HEK293 (cell line): Measurements from ENCODE around the gene TBX5.

Experiments
- CTCF ChIA-PET: fragments of 350-600 bp; formaldehyde crosslinking; extraction: SDS; loops from one replicate; lab custom pipeline; 2021; ENCODE audit warnings: antibody characterized with exemption; lab: Yijun Ruan, JAX
- POLR2A ChIA-PET: fragments of 300-600 bp; formaldehyde crosslinking; extraction: SDS; loops from one replicate; lab custom pipeline; 2020; ENCODE audit warnings: antibody characterized with exemption, inconsistent platforms; lab: Yijun Ruan, JAX
- H3K27ac ChIP-seq: fragments of 200-500 bp; sonication (Bioruptor generic); 2 replicates; pipeline ENCODE4 v1.5.1; 2014; ENCODE audit warnings: low read depth, low read length, control low read depth, inconsistent platforms; ENCODE audit errors: extremely low read depth
- H3K36me3 ChIP-seq, 2 experiments: fragments of 200-500 bp in 1 of 2; sonication (Bioruptor generic) in 1 of 2; 1 replicate in 1 of 2; 2 replicates in 1 of 2; pipeline ENCODE4 v1.5.1; 2014 to 2017; ENCODE audit warnings: inconsistent platforms in 2 of 2, low read length in 2 of 2; ENCODE audit not compliant: control insufficient read depth in 2 of 2, insufficient read depth in 1 of 2
- H3K4me1 ChIP-seq: fragments of 200-500 bp; sonication (Bioruptor generic); 2 replicates; pipeline ENCODE4 v1.5.1; 2014; ENCODE audit warnings: mild to moderate bottlenecking, low read length, inconsistent platforms; ENCODE audit not compliant: control insufficient read depth, insufficient read depth
- H3K4me3 ChIP-seq: 2 replicates; pipeline ENCODE4 v1.5.1; 2011; ENCODE audit warnings: low read depth, mild to moderate bottlenecking, control low read depth, low read length, moderate library complexity
- H3K9me3 ChIP-seq: fragments of 200-500 bp; sonication (Bioruptor generic); 2 replicates; pipeline ENCODE4 v1.5.1; 2014; ENCODE audit warnings: low read depth, low read length, inconsistent platforms; ENCODE audit not compliant: control insufficient read depth, insufficient read depth
- BCL6B ChIP-seq: fragments of 450-650 bp; formaldehyde crosslinking; IDR thresholded peaks from 2 replicates; pipeline ENCODE4 v1.5.1; 2017; ENCODE audit warnings: missing biosample characterization, missing genetic modification characterization
- CTCF ChIP-seq: fragments of 450-650 bp; formaldehyde crosslinking; IDR thresholded peaks from 2 replicates; pipeline ENCODE4 v1.5.1; 2016; ENCODE audit warnings: missing biosample characterization, missing genetic modification characterization
- EGR2 ChIP-seq: fragments of 450-650 bp; formaldehyde crosslinking; IDR thresholded peaks from 2 replicates; pipeline ENCODE4 v1.5.1; 2016; ENCODE audit warnings: low read depth, missing biosample characterization, missing genetic modification characterization
- KLF1 ChIP-seq: fragments of 450-650 bp; formaldehyde crosslinking; IDR thresholded peaks from 2 replicates; pipeline ENCODE4 v1.5.1; 2016; ENCODE audit warnings: missing biosample characterization, missing genetic modification characterization
- KLF10 ChIP-seq: fragments of 450-650 bp; IDR thresholded peaks from 2 replicates; pipeline ENCODE4 v1.5.1; 2018; ENCODE audit warnings: missing biosample characterization, mild to moderate bottlenecking, missing genetic modification characterization
- REPIN1 ChIP-seq: fragments of 450-650 bp; formaldehyde crosslinking; IDR thresholded peaks from 2 replicates; pipeline ENCODE4 v1.5.1; 2017; ENCODE audit warnings: missing biosample characterization, missing genetic modification characterization, low read depth
- SP3 ChIP-seq: fragments of 450-650 bp; formaldehyde crosslinking; IDR thresholded peaks from 2 replicates; pipeline ENCODE4 v1.5.1; 2016; ENCODE audit warnings: missing biosample characterization, missing genetic modification characterization
- ZFHX2 ChIP-seq: fragments of 450-650 bp; formaldehyde crosslinking; conservative IDR thresholded peaks from 2 replicates; pipeline ENCODE4 v1.5.1; 2016; ENCODE audit warnings: missing biosample characterization, missing genetic modification characterization
- ZFP3 ChIP-seq: fragments of 450-650 bp; formaldehyde crosslinking; IDR thresholded peaks from 2 replicates; pipeline ENCODE4 v1.5.1; 2016; ENCODE audit warnings: low read depth, missing biosample characterization, missing genetic modification characterization
- ZNF112 ChIP-seq: fragments of 450-650 bp; formaldehyde crosslinking; IDR thresholded peaks from 2 replicates; pipeline ENCODE4 v1.5.0; 2017; ENCODE audit warnings: missing biosample characterization, missing genetic modification characterization
- ZNF132 ChIP-seq: fragments of 450-650 bp; formaldehyde crosslinking; IDR thresholded peaks from 2 replicates; pipeline ENCODE4 v1.5.1; 2017; ENCODE audit warnings: missing biosample characterization, missing genetic modification characterization, borderline replicate concordance
- ZNF133 ChIP-seq: fragments of 450-650 bp; formaldehyde crosslinking; IDR thresholded peaks from 2 replicates; pipeline ENCODE4 v1.5.1; 2016; ENCODE audit warnings: missing biosample characterization, missing genetic modification characterization
- ZNF155 ChIP-seq: fragments of 450-650 bp; formaldehyde crosslinking; IDR thresholded peaks from 2 replicates; pipeline ENCODE4 v1.5.1; 2016; ENCODE audit warnings: missing biosample characterization, missing genetic modification characterization
- ZNF211 ChIP-seq: fragments of 450-650 bp; formaldehyde crosslinking; IDR thresholded peaks from 2 replicates; pipeline ENCODE4 v1.5.1; 2016; ENCODE audit warnings: low read depth, missing biosample characterization, missing genetic modification characterization
- ZNF223 ChIP-seq: fragments of 450-650 bp; formaldehyde crosslinking; IDR thresholded peaks from 2 replicates; pipeline ENCODE4 v1.5.1; 2016; ENCODE audit warnings: missing biosample characterization, missing genetic modification characterization
- ZNF23 ChIP-seq: fragments of 450-650 bp; formaldehyde crosslinking; IDR thresholded peaks from 2 replicates; pipeline ENCODE4 v1.5.1; 2016; ENCODE audit warnings: missing biosample characterization, missing genetic modification characterization, borderline replicate concordance
- ZNF37A ChIP-seq: fragments of 450-650 bp; IDR thresholded peaks from 2 replicates; pipeline ENCODE4 v1.5.1; 2018; ENCODE audit warnings: missing biosample characterization, missing genetic modification characterization
- ZNF391 ChIP-seq: fragments of 450-650 bp; formaldehyde crosslinking; IDR thresholded peaks from 2 replicates; pipeline ENCODE4 v1.5.1; 2016; ENCODE audit warnings: low read depth, missing biosample characterization, missing genetic modification characterization, borderline replicate concordance
- ZNF473 ChIP-seq: fragments of 450-650 bp; formaldehyde crosslinking; IDR thresholded peaks from 2 replicates; pipeline ENCODE4 v1.5.1; 2017; ENCODE audit warnings: missing biosample characterization, missing genetic modification characterization
- ZNF48 ChIP-seq: fragments of 450-650 bp; formaldehyde crosslinking; IDR thresholded peaks from 2 replicates; pipeline ENCODE4 v1.5.1; 2016; ENCODE audit warnings: missing biosample characterization, missing genetic modification characterization
- ZNF510 ChIP-seq: fragments of 450-650 bp; formaldehyde crosslinking; IDR thresholded peaks from 2 replicates; pipeline ENCODE4 v1.5.1; 2018; ENCODE audit warnings: mild to moderate bottlenecking, missing genetic modification characterization, missing biosample characterization; ENCODE audit not compliant: insufficient replicate concordance
- ZNF610 ChIP-seq: fragments of 450-650 bp; formaldehyde crosslinking; IDR thresholded peaks from 2 replicates; pipeline ENCODE4 v1.5.1; 2016; ENCODE audit warnings: missing biosample characterization, missing genetic modification characterization, borderline replicate concordance

Gene TBX5

GRCh38 chr12:114445401-114446323 is 39.7 kb upstream of the TBX5 start:
- H3K9me3 ChIP-seq = no peaks in the 10 kb centered on the region
- ChIA-PET CTCF (interaction anchor here (0.5 to 0.7 kb wide), 2 partner anchors 275 to 1411 kb away, joined by 3 read pairs; no protein-coding TSS in a partner anchor), POLR2A (no interaction called here)
- H3K4me1 ChIP-seq = no peaks in the 10 kb centered on the region; the same call in 1 of the 2 replicates
- no peak overlapping the region for H3K27ac ChIP-seq
- no peaks in the 10 kb centered on the region for H3K36me3 ChIP-seq
- 0 out of 2 replicates have a peak, but pooled peaks have one; percentile 24 for TF ChIP-seq EGR2 (tag by site-specific recombination)
- no peak for TF ChIP-seq SP3 (tag by site-specific recombination)
- no peak overlapping the region for H3K4me3 ChIP-seq

GRCh38 chr12:114444422-114445279 is 38.7 kb upstream of the TBX5 start:
- H3K36me3 ChIP-seq = no peaks in the 10 kb centered on the region
- H3K9me3 ChIP-seq = no peaks in the 10 kb centered on the region
- no peak overlapping the region for H3K27ac ChIP-seq
- POLR2A ChIA-PET = no interaction called here
- TF ChIP-seq ZNF132 = no peak
- no peak for TF ChIP-seq ZNF211
- peak; percentile 40; the same call in 1 of the 2 replicates for TF ChIP-seq ZFHX2
- no peak for TF ChIP-seq ZNF112 (tag by site-specific recombination)
- no peak for TF ChIP-seq ZNF473 (tag by site-specific recombination)
- H3K4me1 ChIP-seq = no peaks in the 10 kb centered on the region; the same call in 1 of the 2 replicates
- CTCF ChIA-PET = no interaction called here
- H3K4me3 ChIP-seq = no peak overlapping the region

- CTCF ChIA-PET = interaction anchor here (0.7 kb wide), 1 partner anchor 1303 kb away, joined by 3 read pairs; no protein-coding TSS in a partner anchor
- Histone ChIP-seq H3K36me3 (no peaks in the 10 kb centered on the region), H3K4me3 (no peak overlapping the region), H3K9me3 (no peaks in the 10 kb centered on the region; the same call in 1 of the 2 replicates), H3K27ac (no peak overlapping the region), H3K4me1 (no peaks in the 10 kb centered on the region; the same call in 1 of the 2 replicates)
- TF ChIP-seq ZNF610 (tag by site-specific recombination) (peak; percentile 34; the same call in 1 of the 2 replicates), KLF1 (tag by site-specific recombination) (no peak)
- POLR2A ChIA-PET = no interaction called here
Observed at GRCh38 chr12:114443607-114444421, 37.9 kb upstream of the TBX5 start.

GRCh38 chr12:114442578-114442977 is 36.6 kb upstream of the TBX5 start:
- H3K4me3 ChIP-seq = no peak overlapping the region
- TF ChIP-seq ZNF223 (tag by site-specific recombination) (no peak), REPIN1 (tag by site-specific recombination) (no peak), CTCF (no peak), ZNF155 (no peak), ZNF48 (tag by site-specific recombination) (no peak), KLF10 (tag by site-specific recombination) (no peak), ZNF391 (tag by site-specific recombination) (no peak), ZNF37A (tag by site-specific recombination) (no peak), BCL6B (tag by site-specific recombination) (no peak), ZFP3 (tag by site-specific recombination) (no peak), ZNF510 (no peak), ZNF23 (tag by site-specific recombination) (no peak), ZNF133 (no peak)
- TF ChIP-seq, all 188 proteins: peak for 0
- H3K36me3 ChIP-seq = no peaks in the 10 kb centered on the region
- no peaks in the 10 kb centered on the region; the same call in 1 of the 2 replicates for H3K4me1 ChIP-seq
- ChIA-PET POLR2A (no interaction called here), CTCF (interaction anchor here (0.7 kb wide), 1 partner anchor 455 kb away, joined by 4 read pairs; no protein-coding TSS in a partner anchor)
- H3K27ac ChIP-seq = no peak overlapping the region
- no peaks in the 10 kb centered on the region; the same call in 1 of the 2 replicates for H3K9me3 ChIP-seq
